Activated CD4-positive, alpha-beta memory T cell treated with anti-CD3 and anti-CD28 coated beads for 36 hours (primary cell): ENCODE measurements around the gene MALRD1. TPM values are rescaled to one million over a fixed set of nuclear protein-coding genes. Genes with fewer than 3 reads are reported as not detected.

ENCODE experiments used
- CTCF ChIA-PET: fragments of 350-600 bp; sonication (Branson Sonifier 250); formaldehyde crosslinking; loops from one replicate; lab custom pipeline; 2021; ENCODE audit warnings: antibody characterized with exemption, inconsistent platforms; lab: Charles Lee
- POLR2A ChIA-PET: fragments of 350-600 bp; sonication (Branson Sonifier 250); formaldehyde crosslinking; loops from one replicate; lab custom pipeline; 2021; ENCODE audit warnings: antibody characterized with exemption; lab: Charles Lee
- DNase-seq: peaks from one replicate; pipeline ENCODE4 v3.0.0-alpha.2; 2020
- H3K27ac Mint-ChIP-seq: one replicate; pipeline ENCODE4 v1.8.0; 2021; ENCODE audit warnings: mixed read lengths
- H3K27me3 Mint-ChIP-seq: one replicate; pipeline ENCODE4 v1.8.0; 2021; ENCODE audit warnings: mixed read lengths
- H3K36me3 Mint-ChIP-seq: one replicate; pipeline ENCODE4 v1.8.0; 2021; ENCODE audit warnings: mixed read lengths
- H3K4me1 Mint-ChIP-seq: one replicate; pipeline ENCODE4 v1.8.0; 2021; ENCODE audit warnings: low read depth, mixed read lengths
- H3K4me3 Mint-ChIP-seq: one replicate; pipeline ENCODE4 v1.8.0; 2021; ENCODE audit warnings: mild to moderate bottlenecking, mixed read lengths
- H3K9me3 Mint-ChIP-seq: one replicate; pipeline ENCODE4 v1.8.0; 2021; ENCODE audit warnings: mixed read lengths
- intact Hi-C: fragments of 100-400 bp; cut with micrococcal nuclease; formaldehyde crosslinking; loops from one replicate; pipeline ENCODE4 v1.15.1; 2023
- total RNA-seq, 2 experiments: library from RNA; stranded (reverse); gene quantifications; one replicate each; pipeline ENCODE4 v1.2.3, GENCODE V29; 2021

The MALRD1 gene
- total RNA-seq, 2 experiments from 2014 or later = not detected

GRCh38 chr10:19623321-19623720 lies 574.7 kb downstream of the MALRD1 start:
- DNase-seq = no peak
- Mint-ChIP-seq H3K27ac (no peak overlapping the region), H3K9me3 (peaks cover 4% of the 10 kb centered on the region), H3K4me1 (no peaks in the 10 kb centered on the region), H3K27me3 (no peaks in the 10 kb centered on the region), H3K4me3 (no peak overlapping the region), H3K36me3 (no peaks in the 10 kb centered on the region)
- ChIA-PET POLR2A (no interaction called here), CTCF (no interaction called here)
- intact Hi-C loops = no loop called here

- no peak for DNase-seq
- no peaks in the 10 kb centered on the region for H3K27me3 Mint-ChIP-seq
- ChIA-PET CTCF (no interaction called here), POLR2A (no interaction called here)
- H3K27ac Mint-ChIP-seq = no peak overlapping the region
- no peaks in the 10 kb centered on the region for H3K36me3 Mint-ChIP-seq
- H3K4me3 Mint-ChIP-seq = no peak overlapping the region
- peaks cover 7% of the 10 kb centered on the region for H3K9me3 Mint-ChIP-seq
- intact Hi-C loops = no loop called here
- no peaks in the 10 kb centered on the region for H3K4me1 Mint-ChIP-seq
These were observed 577.6 kb downstream of the MALRD1 start for GRCh38 chr10:19626156-19626555.

GRCh38 chr10:19628767-19629560 lies 580.4 kb downstream of the MALRD1 start:
- POLR2A ChIA-PET = no interaction called here
- Mint-ChIP-seq H3K27me3 (no peaks in the 10 kb centered on the region), H3K4me1 (no peaks in the 10 kb centered on the region), H3K9me3 (peaks cover 8% of the 10 kb centered on the region), H3K36me3 (no peaks in the 10 kb centered on the region), H3K27ac (no peak overlapping the region), H3K4me3 (no peak overlapping the region)
- CTCF ChIA-PET = no interaction called here
- intact Hi-C loops = no loop called here
- DNase-seq = no peak

- Mint-ChIP-seq H3K27me3 (no peaks in the 10 kb centered on the region), H3K9me3 (peaks cover 14% of the 10 kb centered on the region), H3K27ac (no peak overlapping the region), H3K4me3 (no peak overlapping the region), H3K4me1 (no peaks in the 10 kb centered on the region), H3K36me3 (no peaks in the 10 kb centered on the region)
- no peak for DNase-seq
- intact Hi-C loops = no loop called here
- ChIA-PET POLR2A (no interaction called here), CTCF (no interaction called here)
These were observed 581.0 kb downstream of the MALRD1 start for GRCh38 chr10:19629567-19629966.

- no peak overlapping the region for H3K27ac Mint-ChIP-seq
- H3K27me3 Mint-ChIP-seq = no peaks in the 10 kb centered on the region
- CTCF ChIA-PET = no interaction called here
These were observed 585.6 kb downstream of the MALRD1 start for GRCh38 chr10:19634163-19634562.

GRCh38 chr10:19638182-19638895 lies 589.7 kb downstream of the MALRD1 start:
- intact Hi-C loops = no loop called here
- H3K27ac Mint-ChIP-seq = no peak overlapping the region
- no peaks in the 10 kb centered on the region for H3K4me1 Mint-ChIP-seq
- no peak overlapping the region for H3K4me3 Mint-ChIP-seq
- no peak for DNase-seq
- H3K9me3 Mint-ChIP-seq = peaks cover 13% of the 10 kb centered on the region
- CTCF ChIA-PET = no interaction called here
- POLR2A ChIA-PET = no interaction called here
- H3K27me3 Mint-ChIP-seq = no peaks in the 10 kb centered on the region
- no peaks in the 10 kb centered on the region for H3K36me3 Mint-ChIP-seq

More at GRCh38 chr10:19634163-19634562, 585.6 kb downstream of the MALRD1 start:
- intact Hi-C loops = no loop called here
- DNase-seq = no peak
- Mint-ChIP-seq H3K9me3 (peaks cover 15% of the 10 kb centered on the region), H3K4me1 (no peaks in the 10 kb centered on the region), H3K4me3 (no peak overlapping the region), H3K36me3 (no peaks in the 10 kb centered on the region)
- POLR2A ChIA-PET = no interaction called here

GRCh38 chr10:19638896-19639233 lies 590.3 kb downstream of the MALRD1 start:
- Mint-ChIP-seq H3K4me1 (no peaks in the 10 kb centered on the region), H3K27ac (no peak overlapping the region), H3K27me3 (no peaks in the 10 kb centered on the region), H3K4me3 (no peak overlapping the region), H3K9me3 (peaks cover 13% of the 10 kb centered on the region), H3K36me3 (no peaks in the 10 kb centered on the region)
- intact Hi-C loops = no loop called here
- POLR2A ChIA-PET = no interaction called here
- CTCF ChIA-PET = no interaction called here
- no peak for DNase-seq

- Mint-ChIP-seq H3K27me3 (no peaks in the 10 kb centered on the region), H3K27ac (no peak overlapping the region), H3K4me3 (no peak overlapping the region), H3K4me1 (no peaks in the 10 kb centered on the region), H3K9me3 (peaks cover 7% of the 10 kb centered on the region), H3K36me3 (no peaks in the 10 kb centered on the region)
- CTCF ChIA-PET = no interaction called here
- intact Hi-C loops = no loop called here
- no peak for DNase-seq
- POLR2A ChIA-PET = no interaction called here
These were observed 592.1 kb downstream of the MALRD1 start for GRCh38 chr10:19640566-19641263.

- H3K36me3 Mint-ChIP-seq = no peaks in the 10 kb centered on the region
- intact Hi-C loops = no loop called here
- ChIA-PET CTCF (no interaction called here), POLR2A (no interaction called here)
- H3K27me3 Mint-ChIP-seq = no peaks in the 10 kb centered on the region
- no peak for DNase-seq
- H3K4me1 Mint-ChIP-seq = no peaks in the 10 kb centered on the region
- H3K9me3 Mint-ChIP-seq = peaks cover 15% of the 10 kb centered on the region
- no peak overlapping the region for H3K27ac Mint-ChIP-seq
- no peak overlapping the region for H3K4me3 Mint-ChIP-seq
These were observed 602.9 kb downstream of the MALRD1 start for GRCh38 chr10:19651549-19651948.

- no peak overlapping the region for H3K27ac Mint-ChIP-seq
- DNase-seq = no peak
- intact Hi-C loops = no loop called here
- H3K4me3 Mint-ChIP-seq = no peak overlapping the region
- peaks cover 14% of the 10 kb centered on the region for H3K9me3 Mint-ChIP-seq
- no peaks in the 10 kb centered on the region for H3K4me1 Mint-ChIP-seq
- CTCF ChIA-PET = no interaction called here
- H3K27me3 Mint-ChIP-seq = no peaks in the 10 kb centered on the region
- no peaks in the 10 kb centered on the region for H3K36me3 Mint-ChIP-seq
- POLR2A ChIA-PET = no interaction called here
These were observed 604.1 kb downstream of the MALRD1 start for GRCh38 chr10:19652750-19653149.

- ChIA-PET POLR2A (no interaction called here), CTCF (no interaction called here)
- Mint-ChIP-seq H3K36me3 (no peaks in the 10 kb centered on the region), H3K9me3 (peaks cover 14% of the 10 kb centered on the region), H3K27ac (no peak overlapping the region), H3K27me3 (no peaks in the 10 kb centered on the region), H3K4me3 (no peak overlapping the region), H3K4me1 (no peaks in the 10 kb centered on the region)
- DNase-seq = no peak
- intact Hi-C loops = no loop called here
These were observed 605.3 kb downstream of the MALRD1 start for GRCh38 chr10:19653931-19654330.

- ChIA-PET CTCF (no interaction called here), POLR2A (no interaction called here)
- intact Hi-C loops = no loop called here
- Mint-ChIP-seq H3K4me3 (no peak overlapping the region), H3K36me3 (no peaks in the 10 kb centered on the region), H3K27me3 (no peaks in the 10 kb centered on the region), H3K27ac (no peak overlapping the region), H3K4me1 (no peaks in the 10 kb centered on the region), H3K9me3 (peaks cover 14% of the 10 kb centered on the region)
- no peak for DNase-seq
These were observed 606.0 kb downstream of the MALRD1 start for GRCh38 chr10:19654576-19654975.
